H1 (cell line): ENCODE results near the gene PARM1.

ENCODE experiments used
- ATF3 ChIP-seq: IDR thresholded peaks from 2 replicates; pipeline ENCODE4 v1.6.1; 2011; ENCODE audit warnings: low read depth, mild to moderate bottlenecking, low read length; ENCODE audit not compliant: insufficient read depth
- CEBPB ChIP-seq: IDR thresholded peaks from 2 replicates; pipeline ENCODE4 v1.6.1; 2012; ENCODE audit warnings: low read depth, low read length
- EGR1 ChIP-seq: IDR thresholded peaks from 2 replicates; pipeline ENCODE4 v1.6.1; 2011; ENCODE audit warnings: low read depth, low read length, borderline replicate concordance
- EP300 ChIP-seq, 2 experiments: IDR thresholded peaks; 1 replicate in 1 of 2; 2 replicates in 1 of 2; pipeline ENCODE4 v1.6.1; 2011 to 2012; ENCODE audit warnings: low read depth in 2 of 2, low read length in 2 of 2, mild to moderate bottlenecking in 2 of 2, borderline replicate concordance in 1 of 2, inconsistent platforms in 1 of 2, moderate library complexity in 1 of 2
- GABPA ChIP-seq: IDR thresholded peaks from 2 replicates; pipeline ENCODE4 v1.6.1; 2011; ENCODE audit warnings: mild to moderate bottlenecking, low read length, moderate library complexity, borderline replicate concordance; ENCODE audit not compliant: insufficient read depth
- POLR2A ChIP-seq, 2 experiments: IDR thresholded peaks; 1 replicate in 1 of 2; 2 replicates in 1 of 2; pipeline ENCODE4 v1.6.1; 2011; ENCODE audit warnings: low read depth in 2 of 2, low read length in 2 of 2, mild to moderate bottlenecking in 2 of 2; ENCODE audit errors: control extremely low read depth in 1 of 2
- RAD21 ChIP-seq, 2 experiments: IDR thresholded peaks in 1 of 2; conservative IDR thresholded peaks in 1 of 2; 2 replicates each; pipeline ENCODE4 v1.6.1; 2011; ENCODE audit warnings: low read depth in 2 of 2, low read length in 2 of 2, improper control_type of control experiment in 1 of 2, inconsistent platforms in 1 of 2, mild to moderate bottlenecking in 1 of 2, moderate library complexity in 1 of 2
- RXRA ChIP-seq: IDR thresholded peaks from 2 replicates; pipeline ENCODE4 v1.6.1; 2011; ENCODE audit warnings: low read depth, mild to moderate bottlenecking, low read length, moderate library complexity; ENCODE audit not compliant: insufficient read depth
- SRF ChIP-seq: IDR thresholded peaks from 2 replicates; pipeline ENCODE4 v1.6.1; 2011; ENCODE audit warnings: mild to moderate bottlenecking, low read depth, low read length, moderate library complexity
- SUZ12 ChIP-seq: fragments of 200-600 bp; sonication (generic); IDR thresholded peaks from 2 replicates; pipeline ENCODE4 v1.6.1; 2012; ENCODE audit warnings: mild to moderate bottlenecking, inconsistent platforms, low read length, moderate library complexity, mixed read lengths
- YY1 ChIP-seq: IDR thresholded peaks from 2 replicates; pipeline ENCODE4 v1.6.1; 2011; ENCODE audit warnings: low read depth, mild to moderate bottlenecking, low read length
- TF ChIP-seq, protein P1 (sequence below), 3 experiments: IDR thresholded peaks; 1 replicate in 2 of 3; 2 replicates in 1 of 3; pipeline versions ENCODE4 v1.5.1 to v1.6.1; 2011; ENCODE audit warnings: low read length in 3 of 3, mild to moderate bottlenecking in 3 of 3, inconsistent platforms in 2 of 3, low read depth in 1 of 3, moderate library complexity in 1 of 3; ENCODE audit not compliant: insufficient read depth in 1 of 3; ENCODE audit errors: control extremely low read depth in 1 of 3

GRCh38 chr4:75009138-75009537, 76.2 kb downstream of the PARM1 start:
- TF ChIP-seq, protein P1, sequence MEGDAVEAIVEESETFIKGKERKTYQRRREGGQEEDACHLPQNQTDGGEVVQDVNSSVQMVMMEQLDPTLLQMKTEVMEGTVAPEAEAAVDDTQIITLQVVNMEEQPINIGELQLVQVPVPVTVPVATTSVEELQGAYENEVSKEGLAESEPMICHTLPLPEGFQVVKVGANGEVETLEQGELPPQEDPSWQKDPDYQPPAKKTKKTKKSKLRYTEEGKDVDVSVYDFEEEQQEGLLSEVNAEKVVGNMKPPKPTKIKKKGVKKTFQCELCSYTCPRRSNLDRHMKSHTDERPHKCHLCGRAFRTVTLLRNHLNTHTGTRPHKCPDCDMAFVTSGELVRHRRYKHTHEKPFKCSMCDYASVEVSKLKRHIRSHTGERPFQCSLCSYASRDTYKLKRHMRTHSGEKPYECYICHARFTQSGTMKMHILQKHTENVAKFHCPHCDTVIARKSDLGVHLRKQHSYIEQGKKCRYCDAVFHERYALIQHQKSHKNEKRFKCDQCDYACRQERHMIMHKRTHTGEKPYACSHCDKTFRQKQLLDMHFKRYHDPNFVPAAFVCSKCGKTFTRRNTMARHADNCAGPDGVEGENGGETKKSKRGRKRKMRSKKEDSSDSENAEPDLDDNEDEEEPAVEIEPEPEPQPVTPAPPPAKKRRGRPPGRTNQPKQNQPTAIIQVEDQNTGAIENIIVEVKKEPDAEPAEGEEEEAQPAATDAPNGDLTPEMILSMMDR (IDR thresholded peaks at IDR 0.05; ENCODE audit: control extremely low read depth in 1 of 3, insufficient read depth in 1 of 3, low read depth in 1 of 3, low read length in 3 of 3): no peak
- no peak for TF ChIP-seq GABPA
- TF ChIP-seq RAD21 (IDR thresholded peaks at IDR 0.05 in 1 of 2, conservative IDR thresholded peaks at IDR 0.05 in 1 of 2; ENCODE audit: low read depth in 2 of 2, low read length in 2 of 2): no peak
- TF ChIP-seq POLR2A (IDR thresholded peaks at IDR 0.05; ENCODE audit: control extremely low read depth in 1 of 2, low read depth in 2 of 2, low read length in 2 of 2): no peak
- TF ChIP-seq EGR1: no peak
- TF ChIP-seq SUZ12: no peak
- no peak for TF ChIP-seq EP300 (IDR thresholded peaks at IDR 0.05; ENCODE audit: borderline replicate concordance in 1 of 2, low read depth in 2 of 2, low read length in 2 of 2)
- TF ChIP-seq YY1: no peak
- no peak for TF ChIP-seq CEBPB
- TF ChIP-seq RXRA: no peak
- TF ChIP-seq ATF3: no peak
- no peak for TF ChIP-seq SRF
